ENCODE measurements around the gene KRT9.

DNA sequence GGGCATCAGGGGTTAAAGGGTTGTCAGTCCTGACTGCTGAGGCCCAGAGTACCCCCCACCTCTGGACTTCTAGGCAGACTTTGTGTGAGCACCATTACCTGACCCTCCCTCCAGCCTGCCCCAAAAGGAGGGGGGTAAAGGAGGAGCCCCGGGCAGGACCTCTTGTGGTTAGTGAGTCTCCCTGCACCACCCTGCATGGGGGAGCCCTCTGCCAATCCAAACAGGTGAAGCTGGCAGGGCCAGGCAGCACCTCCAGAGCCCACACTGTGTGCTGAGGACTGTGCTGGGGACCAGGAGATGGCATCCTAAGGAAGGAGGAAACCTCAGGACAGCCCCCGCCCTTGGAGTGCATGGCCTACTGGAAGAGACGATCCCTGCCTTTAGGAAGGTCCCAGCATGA is 17.4 kb upstream of the KRT9 start:
- TF ChIP-seq POLR2AphosphoS5 (IDR thresholded peaks at IDR 0.05): no peak
- TF ChIP-seq, protein P1, sequence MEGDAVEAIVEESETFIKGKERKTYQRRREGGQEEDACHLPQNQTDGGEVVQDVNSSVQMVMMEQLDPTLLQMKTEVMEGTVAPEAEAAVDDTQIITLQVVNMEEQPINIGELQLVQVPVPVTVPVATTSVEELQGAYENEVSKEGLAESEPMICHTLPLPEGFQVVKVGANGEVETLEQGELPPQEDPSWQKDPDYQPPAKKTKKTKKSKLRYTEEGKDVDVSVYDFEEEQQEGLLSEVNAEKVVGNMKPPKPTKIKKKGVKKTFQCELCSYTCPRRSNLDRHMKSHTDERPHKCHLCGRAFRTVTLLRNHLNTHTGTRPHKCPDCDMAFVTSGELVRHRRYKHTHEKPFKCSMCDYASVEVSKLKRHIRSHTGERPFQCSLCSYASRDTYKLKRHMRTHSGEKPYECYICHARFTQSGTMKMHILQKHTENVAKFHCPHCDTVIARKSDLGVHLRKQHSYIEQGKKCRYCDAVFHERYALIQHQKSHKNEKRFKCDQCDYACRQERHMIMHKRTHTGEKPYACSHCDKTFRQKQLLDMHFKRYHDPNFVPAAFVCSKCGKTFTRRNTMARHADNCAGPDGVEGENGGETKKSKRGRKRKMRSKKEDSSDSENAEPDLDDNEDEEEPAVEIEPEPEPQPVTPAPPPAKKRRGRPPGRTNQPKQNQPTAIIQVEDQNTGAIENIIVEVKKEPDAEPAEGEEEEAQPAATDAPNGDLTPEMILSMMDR (IDR thresholded peaks at IDR 0.05): no peak

All from upper lobe of left lung (tissue), 4 donors.